Naive B cell (primary cell): ENCODE data around the gene KRTAP10-7. TPM values are rescaled to one million over a fixed set of nuclear protein-coding genes. Genes with fewer than 3 reads are reported as not detected.
"Not testable (repeated sequence)": the region's sequence is repeated elsewhere in the genome, so short reads cannot be mapped to it uniquely, and the experiment has no call there.

ENCODE experiments used
- ATAC-seq, 2 donors: fragments of 150-1000 bp; cut with Tn5 transposase; 2 replicates each; pipeline ENCODE4 v1.10.0; 2021; ENCODE audit warnings: low read depth in 2 of 2, mild to moderate bottlenecking in 2 of 2, moderate library complexity in 2 of 2
- DNase-seq: peaks from one replicate; pipeline ENCODE4 v3.0.0; 2022
- H3K27ac Mint-ChIP-seq, 6 donors: one replicate each; pipeline ENCODE4 v1.8.0; 2020 to 2022; ENCODE audit warnings: mild to moderate bottlenecking in 6 of 6, mixed read lengths in 6 of 6, moderate library complexity in 5 of 6, inconsistent platforms in 2 of 6
- H3K27me3 Mint-ChIP-seq, 3 donors: one replicate each; pipeline ENCODE4 v1.8.0; 2021 to 2022; ENCODE audit warnings: mixed read lengths in 3 of 3, mild to moderate bottlenecking in 1 of 3
- H3K36me3 Mint-ChIP-seq, 2 donors: one replicate each; pipeline ENCODE4 v1.8.0; 2020 to 2022; ENCODE audit warnings: mixed read lengths in 2 of 2, inconsistent platforms in 1 of 2, mild to moderate bottlenecking in 1 of 2
- H3K4me1 Mint-ChIP-seq, 3 donors: one replicate each; pipeline ENCODE4 v1.8.0; 2020 to 2022; ENCODE audit warnings: mixed read lengths in 3 of 3, inconsistent platforms in 1 of 3, mild to moderate bottlenecking in 1 of 3, moderate library complexity in 1 of 3
- H3K4me3 Mint-ChIP-seq, 8 donors: one replicate each; pipeline ENCODE4 v1.8.0; 2020 to 2022; ENCODE audit warnings: mild to moderate bottlenecking in 8 of 8, mixed read lengths in 8 of 8, moderate library complexity in 8 of 8, inconsistent platforms in 2 of 8
- H3K9me3 Mint-ChIP-seq, 7 donors: one replicate each; pipeline ENCODE4 v1.8.0; 2020 to 2022; ENCODE audit warnings: mixed read lengths in 7 of 7, mild to moderate bottlenecking in 5 of 7, inconsistent platforms in 2 of 7, moderate library complexity in 1 of 7
- polyA plus RNA-seq, 6 donors: library from polyadenylated mRNA; unstranded; fragments of 300-500 nt; fragmentation: Illumina TruSeq; gene quantifications; one replicate each; pipeline ENCODE4 v1.2.3, GENCODE V29; 2021; ENCODE audit warnings: low read depth in 6 of 6

KRTAP10-7 gene, protein sequence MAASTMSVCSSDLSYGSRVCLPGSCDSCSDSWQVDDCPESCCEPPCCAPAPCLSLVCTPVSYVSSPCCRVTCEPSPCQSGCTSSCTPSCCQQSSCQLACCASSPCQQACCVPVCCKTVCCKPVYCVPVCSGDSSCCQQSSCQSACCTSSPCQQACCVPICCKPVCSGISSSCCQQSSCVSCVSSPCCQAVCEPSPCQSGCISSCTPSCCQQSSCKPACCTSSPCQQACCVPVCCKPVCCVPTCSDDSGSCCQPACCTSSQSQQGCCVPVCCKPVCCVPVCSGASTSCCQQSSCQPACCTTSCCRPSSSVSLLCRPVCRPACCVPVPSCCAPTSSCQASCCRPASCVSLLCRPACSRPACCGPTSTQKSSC
- polyA plus RNA-seq, result not detected

- not testable (repeated sequence) for H3K4me3 Mint-ChIP-seq, DNase-seq, ATAC-seq, H3K4me1 Mint-ChIP-seq, H3K27ac Mint-ChIP-seq
- Mint-ChIP-seq H3K36me3 (peaks cover 0 to 11% of the 10 kb centered on the region in 2 donors), H3K9me3 (peaks cover 4 to 32% (median 7%) of the 10 kb centered on the region in 7 donors), H3K27me3 (peaks cover 23 to 57% (median 39%) of the 10 kb centered on the region in 3 donors)
Observed at GRCh38 chr21:44600118-44600978, at the start of gene KRTAP10-7. TSS of gene KRTAP10-7 (plus strand) at chr21:44600597. CDS start at chr21:44600622, 25 bp downstream.

DNA sequence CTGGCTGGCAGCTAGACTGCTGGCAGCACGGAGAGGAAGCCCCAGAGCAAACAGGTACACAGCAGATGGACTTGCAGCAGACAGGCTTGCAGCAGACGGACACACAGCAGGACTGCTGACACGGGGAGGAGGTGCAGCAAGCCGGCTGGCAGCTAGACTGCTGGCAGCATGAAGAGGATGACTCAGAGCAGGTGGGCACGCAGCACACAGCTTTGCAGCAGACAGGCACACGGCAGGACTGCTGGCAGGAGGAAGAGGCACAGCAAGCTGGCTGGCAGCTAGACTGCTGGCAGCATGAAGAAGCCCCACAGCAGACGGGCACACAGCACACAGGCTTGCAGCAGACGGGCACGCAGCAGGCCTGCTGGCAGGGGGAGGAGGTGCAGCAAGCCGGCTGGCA, 49.6 kb upstream of the KRTAP10-7 start:
- Mint-ChIP-seq H3K27me3 (peaks cover 20 to 71% (median 53%) of the 10 kb centered on the region in 3 donors), H3K27ac (peak overlapping the region in 1 of 6 donors; percentile 26), H3K9me3 (peaks cover 9 to 35% (median 23%) of the 10 kb centered on the region in 7 donors), H3K4me3 (no peak overlapping the region), H3K4me1 (peaks cover 7 to 17% (median 7%) of the 10 kb centered on the region in 3 donors), H3K36me3 (peaks cover 13 to 31% of the 10 kb centered on the region in 2 donors)
- ATAC-seq (no peak), DNase-seq (no peak)

DNA sequence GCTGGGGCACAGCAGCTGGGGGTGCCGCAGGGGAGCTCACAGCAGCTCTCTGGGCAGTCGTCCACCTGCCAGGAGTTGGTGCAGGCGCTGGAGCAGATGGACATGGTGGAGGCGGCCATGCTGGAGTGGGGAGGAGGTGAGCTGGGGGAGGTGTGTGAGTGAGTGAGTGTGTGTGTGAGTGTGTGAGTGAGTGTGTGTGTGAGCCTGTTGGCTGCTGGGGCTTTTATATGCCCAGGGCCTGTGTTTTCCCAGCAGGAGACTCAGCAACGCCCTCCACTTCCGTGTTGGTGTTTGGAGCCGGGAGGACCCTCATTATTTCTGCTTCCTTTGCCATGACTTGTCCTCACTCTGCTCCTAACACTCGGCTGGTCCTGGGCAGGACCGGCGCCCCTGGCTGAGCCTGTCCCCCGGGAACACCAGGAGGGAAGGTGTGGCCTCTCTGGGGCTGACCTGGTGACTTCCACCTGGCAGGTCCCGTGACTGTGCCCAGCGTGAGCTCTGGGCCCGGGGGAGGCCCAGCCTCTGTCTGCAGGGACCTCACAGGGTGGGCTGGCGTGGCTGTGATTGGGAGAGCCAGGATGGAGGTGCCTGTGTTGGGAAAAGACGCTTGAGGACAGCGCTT, 48.9 kb upstream of the KRTAP10-7 start, which contains the start of gene KRTAP10-2:
TSS of gene KRTAP10-2 (minus strand) at position 166 of the 622 bp plus-strand sequence. CDS start at position 119, 47 bp downstream.
- peaks cover 9 to 28% (median 18%) of the 10 kb centered on the region in 7 donors for H3K9me3 Mint-ChIP-seq
- H3K36me3 Mint-ChIP-seq, result peaks cover 13 to 29% of the 10 kb centered on the region in 2 donors
- DNase-seq (no peak), ATAC-seq (no peak)
- peaks cover 20 to 75% (median 53%) of the 10 kb centered on the region in 3 donors for H3K27me3 Mint-ChIP-seq
- H3K27ac Mint-ChIP-seq, result peak within 1 kb of the TSS in 1 of 6 donors; percentile 26
- H3K4me3 Mint-ChIP-seq, result no peak within 1 kb of the TSS
- peaks cover 7 to 20% (median 11%) of the 10 kb centered on the region in 3 donors for H3K4me1 Mint-ChIP-seq

DNA sequence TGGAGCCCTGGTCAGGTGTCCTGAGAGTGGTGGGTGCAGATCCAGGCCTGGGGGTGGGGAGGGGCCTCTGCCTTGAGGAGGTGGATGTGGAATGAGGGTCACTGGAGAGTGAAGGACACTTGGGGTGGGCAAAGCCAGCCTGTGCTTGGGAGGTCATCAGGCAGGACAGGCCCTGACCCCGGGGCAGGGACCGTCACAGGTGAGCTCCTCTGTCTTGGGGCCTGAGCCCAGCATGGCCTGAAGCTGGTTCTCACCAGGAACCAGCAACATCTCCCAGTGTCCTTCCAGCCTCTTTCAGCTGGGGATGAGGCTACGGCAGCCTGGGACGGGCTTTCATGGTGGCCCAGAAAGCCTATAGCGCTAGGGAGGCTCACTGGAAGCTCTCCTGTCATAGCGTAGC, 48.3 kb upstream of the KRTAP10-7 start:
- Mint-ChIP-seq H3K9me3 (peaks cover 3 to 21% (median 11%) of the 10 kb centered on the region in 7 donors), H3K27me3 (peaks cover 26 to 79% (median 57%) of the 10 kb centered on the region in 3 donors), H3K36me3 (peaks cover 7 to 25% of the 10 kb centered on the region in 2 donors), H3K27ac (no peak overlapping the region), H3K4me1 (peaks cover 9 to 18% (median 11%) of the 10 kb centered on the region in 3 donors), H3K4me3 (no peak overlapping the region)
- DNase-seq, result no peak
- ATAC-seq, result no peak

GRCh38 chr21:44552681-44553080, 47.7 kb upstream of the KRTAP10-7 start:
- DNase-seq, result no peak
- Mint-ChIP-seq H3K36me3 (peaks cover 2 to 25% of the 10 kb centered on the region in 2 donors), H3K27me3 (peaks cover 27 to 84% (median 62%) of the 10 kb centered on the region in 3 donors), H3K4me1 (peaks cover 7 to 13% (median 7%) of the 10 kb centered on the region in 3 donors), H3K4me3 (no peak overlapping the region), H3K27ac (no peak overlapping the region), H3K9me3 (peaks cover 2 to 16% (median 6%) of the 10 kb centered on the region in 7 donors)
- no peak for ATAC-seq

GRCh38 chr21:44555200-44555875, 45.1 kb upstream of the KRTAP10-7 start:
- Mint-ChIP-seq H3K36me3 (peaks cover 0 to 14% of the 10 kb centered on the region in 2 donors), H3K4me3 (no peak overlapping the region), H3K9me3 (peaks cover 0 to 19% (median 6%) of the 10 kb centered on the region in 7 donors), H3K27me3 (peaks cover 12 to 76% (median 56%) of the 10 kb centered on the region in 3 donors), H3K4me1 (peaks cover 5 to 10% (median 5%) of the 10 kb centered on the region in 3 donors), H3K27ac (no peak overlapping the region)
- DNase-seq, result no peak
- no peak for ATAC-seq

DNA sequence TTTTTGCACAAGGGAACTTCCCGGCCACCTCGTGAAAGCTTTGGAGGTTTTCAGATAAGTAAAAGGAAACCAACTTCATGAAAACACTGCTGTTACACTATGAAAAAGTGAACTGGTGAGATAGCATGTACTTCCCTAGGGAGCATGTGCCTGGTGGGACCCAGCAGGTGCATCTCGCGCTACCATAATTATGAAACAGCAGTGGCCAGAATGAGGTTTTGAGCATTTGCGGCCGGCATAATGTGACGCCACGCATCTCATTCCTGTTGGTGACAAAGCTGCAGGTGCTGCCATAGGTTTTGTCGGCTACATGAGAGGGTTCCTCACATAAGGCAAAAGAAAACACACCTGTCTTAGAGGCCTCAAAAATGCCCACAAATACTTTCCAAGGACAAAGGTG, 43.5 kb upstream of the KRTAP10-7 start:
- ATAC-seq (peak; percentile 46 to 70), DNase-seq (no peak)
- Mint-ChIP-seq H3K4me1 (peaks cover 11 to 17% (median 13%) of the 10 kb centered on the region in 3 donors), H3K9me3 (peaks cover 5 to 28% (median 13%) of the 10 kb centered on the region in 7 donors), H3K27me3 (peaks cover 12 to 60% (median 40%) of the 10 kb centered on the region in 3 donors), H3K27ac (peak overlapping the region in 2 of 6 donors; percentile 49 to 58), H3K4me3 (peak overlapping the region in 1 of 8 donors; percentile 31), H3K36me3 (peaks cover 1 to 21% of the 10 kb centered on the region in 2 donors)

GRCh38 chr21:44557491-44558328, 42.7 kb upstream of the KRTAP10-7 start:
- no peak overlapping the region for H3K27ac Mint-ChIP-seq
- peaks cover 7 to 21% of the 10 kb centered on the region in 2 donors for H3K36me3 Mint-ChIP-seq
- H3K27me3 Mint-ChIP-seq, result peaks cover 12 to 56% (median 38%) of the 10 kb centered on the region in 3 donors
- no peak overlapping the region for H3K4me3 Mint-ChIP-seq
- no peak for ATAC-seq
- H3K9me3 Mint-ChIP-seq, result peaks cover 5 to 35% (median 17%) of the 10 kb centered on the region in 7 donors
- DNase-seq, result no peak
- peaks cover 12 to 22% (median 15%) of the 10 kb centered on the region in 3 donors for H3K4me1 Mint-ChIP-seq

GRCh38 chr21:44558329-44558675, 42.1 kb upstream of the KRTAP10-7 start:
- H3K4me3 Mint-ChIP-seq, ATAC-seq, H3K27ac Mint-ChIP-seq, DNase-seq: not testable (repeated sequence)
- Mint-ChIP-seq H3K36me3 (peaks cover 7 to 21% of the 10 kb centered on the region in 2 donors), H3K4me1 (peaks cover 12 to 22% (median 15%) of the 10 kb centered on the region in 3 donors), H3K9me3 (peaks cover 10 to 41% (median 20%) of the 10 kb centered on the region in 7 donors), H3K27me3 (peaks cover 9 to 50% (median 38%) of the 10 kb centered on the region in 3 donors)

DNA sequence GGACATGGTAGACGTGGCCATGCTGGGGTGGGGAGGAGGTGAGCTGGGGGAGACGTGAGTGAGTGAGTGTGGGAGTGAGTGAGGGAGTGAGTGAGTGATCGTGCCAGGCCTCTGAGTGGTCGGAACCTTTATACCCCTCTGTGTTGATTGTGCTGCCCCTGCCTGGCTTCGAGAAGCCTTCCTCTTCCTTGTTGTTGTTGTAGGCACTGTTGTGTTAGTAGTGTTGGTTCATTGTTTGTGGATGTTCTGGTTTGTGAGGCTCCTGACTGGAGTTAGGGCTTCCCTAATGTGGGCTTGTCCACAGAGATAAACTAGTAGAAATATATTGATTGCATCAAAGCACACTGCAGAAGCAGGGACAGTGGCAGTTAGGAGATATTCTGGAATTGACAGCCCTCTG, 41.7 kb upstream of the KRTAP10-7 start, which contains the start of gene KRTAP10-3:
TSS of gene KRTAP10-3 (minus strand) at position 101 of the 400 bp plus-strand sequence. CDS start at position 21, 80 bp downstream.
- H3K36me3 Mint-ChIP-seq, result peaks cover 7 to 21% of the 10 kb centered on the region in 2 donors
- peaks cover 10 to 40% (median 20%) of the 10 kb centered on the region in 7 donors for H3K9me3 Mint-ChIP-seq
- peaks cover 12 to 22% (median 15%) of the 10 kb centered on the region in 3 donors for H3K4me1 Mint-ChIP-seq
- peak within 1 kb of the TSS in 1 of 8 donors; percentile 13 for H3K4me3 Mint-ChIP-seq
- peak within 1 kb of the TSS in 1 of 6 donors; percentile 79 for H3K27ac Mint-ChIP-seq
- ATAC-seq (no peak), DNase-seq (no peak)
- peaks cover 7 to 46% (median 38%) of the 10 kb centered on the region in 3 donors for H3K27me3 Mint-ChIP-seq

GRCh38 chr21:44564099-44564498, 36.3 kb upstream of the KRTAP10-7 start:
- peaks cover 0 to 5% (median 2%) of the 10 kb centered on the region in 3 donors for H3K27me3 Mint-ChIP-seq
- no peak for ATAC-seq
- peaks cover 7 to 10% of the 10 kb centered on the region in 2 donors for H3K36me3 Mint-ChIP-seq
- H3K4me1 Mint-ChIP-seq, result peaks cover 17 to 40% (median 28%) of the 10 kb centered on the region in 3 donors
- H3K4me3 Mint-ChIP-seq, result peak overlapping the region in 1 of 8 donors; percentile 61
- DNase-seq, result no peak
- peak overlapping the region in 3 of 6 donors; percentile 12 to 92 (median 25) for H3K27ac Mint-ChIP-seq
- peaks cover 10 to 36% (median 16%) of the 10 kb centered on the region in 7 donors for H3K9me3 Mint-ChIP-seq
